22Rv1 (cell line): ENCODE results near the gene LGR6.

Experiments
- H3K27ac ChIP-seq: fragments of 450-650 bp; 2 replicates; pipeline ENCODE4 v1.5.1; 2017
- CTCF ChIP-seq: fragments of 450-650 bp; IDR thresholded peaks from 2 replicates; pipeline ENCODE4 v1.5.1; 2017; ENCODE audit warnings: mild to moderate bottlenecking
- ZFX ChIP-seq: fragments of 450-650 bp; IDR thresholded peaks from 2 replicates; pipeline ENCODE4 v1.6.1; 2017; ENCODE audit warnings: antibody characterized with exemption, borderline replicate concordance

Gene LGR6

GRCh38 chr1:202214089-202214843, 20.7 kb downstream of the LGR6 start:
- no peak for TF ChIP-seq CTCF
- TF ChIP-seq ZFX: no peak

GRCh38 chr1:202215472-202216130, 22.0 kb downstream of the LGR6 start:
- H3K27ac ChIP-seq: no peak overlapping the region
- TF ChIP-seq CTCF (no peak), ZFX (no peak)

More at GRCh38 chr1:202214089-202214843, 20.7 kb downstream of the LGR6 start:
- no peak overlapping the region for H3K27ac ChIP-seq

GRCh38 chr1:202216691-202217090, 23.1 kb downstream of the LGR6 start:
- TF ChIP-seq ZFX (no peak), CTCF (no peak)
- H3K27ac ChIP-seq: no peak overlapping the region

GRCh38 chr1:202217516-202217915, 23.9 kb downstream of the LGR6 start:
- TF ChIP-seq ZFX (no peak), CTCF (no peak)
- H3K27ac ChIP-seq: no peak overlapping the region

- TF ChIP-seq CTCF: no peak
- TF ChIP-seq ZFX: no peak
- no peak overlapping the region for H3K27ac ChIP-seq
Measured at GRCh38 chr1:202217951-202218350, 24.4 kb downstream of the LGR6 start.

GRCh38 chr1:202220733-202221132, 27.1 kb downstream of the LGR6 start:
- TF ChIP-seq ZFX (no peak), CTCF (no peak)
- H3K27ac ChIP-seq: no peak overlapping the region
